T-helper 17 cell (primary cell): ENCODE results near the gene AK5. TPM values are rescaled to one million over a fixed set of nuclear protein-coding genes. Genes with fewer than 3 reads are reported as not detected.
A peak's percentile ranks its signal among the peaks of the same experiment; 100 is the strongest.

Experiments used
- ATAC-seq: fragments of 150-1000 bp; cut with Tn5 transposase; 2 replicates; pipeline ENCODE4 v1.10.0; 2021; ENCODE audit warnings: mild to moderate bottlenecking, moderate library complexity
- DNase-seq, 3 donors: peaks; one replicate each; pipeline versions ENCODE4 v3.0.0 to v3.0.0-alpha.2; 2020 to 2021
- H3K9me3 ChIP-seq: one replicate; pipeline ENCODE4 v1.7.0; 2013; ENCODE audit warnings: low read length, mild to moderate bottlenecking; ENCODE audit not compliant: control insufficient read depth, poor library complexity, severe bottlenecking
- H3K27ac Mint-ChIP-seq: one replicate; pipeline ENCODE4 v1.8.0; 2022; ENCODE audit warnings: mild to moderate bottlenecking, moderate library complexity, mixed read lengths
- H3K27me3 Mint-ChIP-seq: one replicate; pipeline ENCODE4 v1.8.0; 2022; ENCODE audit warnings: mixed read lengths
- H3K36me3 Mint-ChIP-seq: one replicate; pipeline ENCODE4 v1.8.0; 2022; ENCODE audit warnings: low read depth, mixed read lengths
- H3K4me1 Mint-ChIP-seq: one replicate; pipeline ENCODE4 v1.8.0; 2022; ENCODE audit warnings: mild to moderate bottlenecking, mixed read lengths
- H3K4me3 Mint-ChIP-seq: one replicate; pipeline ENCODE4 v1.8.0; 2022; ENCODE audit warnings: mild to moderate bottlenecking, moderate library complexity, mixed read lengths
- total RNA-seq, 4 donors: library from RNA in 2 of 4; stranded (reverse) in 2 of 4; gene quantifications; one replicate each; pipeline ENCODE4 v1.2.3 and lab custom pipeline; 2022 to 2026

Gene AK5
- total RNA-seq, 2 donors from 2014 or later: 2.7 to 5.5 TPM

GRCh38 chr1:77273891-77274290, 7.9 kb upstream of the AK5 start:
- H3K4me3 Mint-ChIP-seq: no peak overlapping the region
- peaks cover 3% of the 10 kb centered on the region for H3K4me1 Mint-ChIP-seq
- ATAC-seq (no peak), DNase-seq (no peak)
- no peaks in the 10 kb centered on the region for H3K36me3 Mint-ChIP-seq
- peaks cover 34% of the 10 kb centered on the region for H3K27me3 Mint-ChIP-seq
- no peaks in the 10 kb centered on the region for H3K9me3 ChIP-seq
- no peak overlapping the region for H3K27ac Mint-ChIP-seq

GRCh38 chr1:77275194-77275593, 6.6 kb upstream of the AK5 start:
- Mint-ChIP-seq H3K4me3 (no peak overlapping the region), H3K27me3 (peaks cover 37% of the 10 kb centered on the region), H3K36me3 (peaks cover 2% of the 10 kb centered on the region), H3K27ac (no peak overlapping the region), H3K4me1 (peaks cover 12% of the 10 kb centered on the region)
- ATAC-seq: no peak
- H3K9me3 ChIP-seq: no peaks in the 10 kb centered on the region
- DNase-seq: no peak

- Mint-ChIP-seq H3K36me3 (peaks cover 2% of the 10 kb centered on the region), H3K27ac (no peak overlapping the region), H3K27me3 (peaks cover 35% of the 10 kb centered on the region), H3K4me3 (no peak overlapping the region), H3K4me1 (peaks cover 20% of the 10 kb centered on the region)
- H3K9me3 ChIP-seq: no peaks in the 10 kb centered on the region
- DNase-seq (no peak), ATAC-seq (no peak)
Measured at GRCh38 chr1:77276941-77277340, 4.9 kb upstream of the AK5 start.

- H3K9me3 ChIP-seq: no peaks in the 10 kb centered on the region
- peaks cover 42% of the 10 kb centered on the region for H3K27me3 Mint-ChIP-seq
- no peak for DNase-seq
- H3K36me3 Mint-ChIP-seq: peaks cover 2% of the 10 kb centered on the region
- H3K4me1 Mint-ChIP-seq: peaks cover 24% of the 10 kb centered on the region
- H3K4me3 Mint-ChIP-seq: peak overlapping the region; percentile 13
- no peak for ATAC-seq
- H3K27ac Mint-ChIP-seq: no peak overlapping the region
Measured at GRCh38 chr1:77279929-77280328, 1.9 kb upstream of the AK5 start.

- DNase-seq (no peak), ATAC-seq (no peak)
- Mint-ChIP-seq H3K4me3 (peak overlapping the region; percentile 82), H3K27me3 (peaks cover 42% of the 10 kb centered on the region), H3K4me1 (peaks cover 24% of the 10 kb centered on the region), H3K27ac (no peak overlapping the region), H3K36me3 (peaks cover 2% of the 10 kb centered on the region)
- H3K9me3 ChIP-seq: no peaks in the 10 kb centered on the region
Measured at GRCh38 chr1:77280962-77281361, 857 bp upstream of the AK5 start.

GRCh38 chr1:77282187-77282865, 507 bp downstream of the AK5 start:
- Mint-ChIP-seq H3K27ac (no peak overlapping the region), H3K4me1 (peaks cover 24% of the 10 kb centered on the region), H3K4me3 (peak overlapping the region; percentile 87), H3K36me3 (peaks cover 2% of the 10 kb centered on the region), H3K27me3 (peaks cover 42% of the 10 kb centered on the region)
- DNase-seq (peak in 2 of 3 donors; percentile 13 to 18), ATAC-seq (peak; percentile 82)
- H3K9me3 ChIP-seq: no peaks in the 10 kb centered on the region

GRCh38 chr1:77282866-77283539, 1.2 kb downstream of the AK5 start:
- Mint-ChIP-seq H3K36me3 (peaks cover 2% of the 10 kb centered on the region), H3K4me3 (peak overlapping the region; percentile 87), H3K27ac (no peak overlapping the region), H3K4me1 (peaks cover 24% of the 10 kb centered on the region), H3K27me3 (peaks cover 42% of the 10 kb centered on the region)
- DNase-seq: no peak
- H3K9me3 ChIP-seq: no peaks in the 10 kb centered on the region
- peak; percentile 12 for ATAC-seq

- no peaks in the 10 kb centered on the region for H3K9me3 ChIP-seq
- peaks cover 24% of the 10 kb centered on the region for H3K4me1 Mint-ChIP-seq
- peaks cover 2% of the 10 kb centered on the region for H3K36me3 Mint-ChIP-seq
- peaks cover 42% of the 10 kb centered on the region for H3K27me3 Mint-ChIP-seq
- no peak for ATAC-seq
- H3K4me3 Mint-ChIP-seq: no peak overlapping the region
- no peak overlapping the region for H3K27ac Mint-ChIP-seq
- no peak for DNase-seq
Measured at GRCh38 chr1:77283701-77284425, 2.0 kb downstream of the AK5 start.

- Mint-ChIP-seq H3K27ac (no peak overlapping the region), H3K4me3 (peak overlapping the region; percentile 15), H3K36me3 (no peaks in the 10 kb centered on the region), H3K27me3 (peaks cover 22% of the 10 kb centered on the region), H3K4me1 (peaks cover 3% of the 10 kb centered on the region)
- DNase-seq (no peak), ATAC-seq (no peak)
- H3K9me3 ChIP-seq: no peaks in the 10 kb centered on the region
Measured at GRCh38 chr1:77287535-77287934, 5.7 kb downstream of the AK5 start.

GRCh38 chr1:77288275-77288674, 6.5 kb downstream of the AK5 start:
- DNase-seq (no peak), ATAC-seq (no peak)
- no peak overlapping the region for H3K27ac Mint-ChIP-seq
- no peaks in the 10 kb centered on the region for H3K4me1 Mint-ChIP-seq
- no peak overlapping the region for H3K4me3 Mint-ChIP-seq
- H3K9me3 ChIP-seq: no peaks in the 10 kb centered on the region
- no peaks in the 10 kb centered on the region for H3K36me3 Mint-ChIP-seq
- H3K27me3 Mint-ChIP-seq: peaks cover 15% of the 10 kb centered on the region

- no peaks in the 10 kb centered on the region for H3K4me1 Mint-ChIP-seq
- DNase-seq: no peak
- no peak overlapping the region for H3K27ac Mint-ChIP-seq
- no peaks in the 10 kb centered on the region for H3K36me3 Mint-ChIP-seq
- H3K27me3 Mint-ChIP-seq: no peaks in the 10 kb centered on the region
- ATAC-seq: no peak
- H3K4me3 Mint-ChIP-seq: no peak overlapping the region
- no peaks in the 10 kb centered on the region for H3K9me3 ChIP-seq
Measured at GRCh38 chr1:77290576-77290975, 8.8 kb downstream of the AK5 start.

- Mint-ChIP-seq H3K27ac (no peak overlapping the region), H3K36me3 (no peaks in the 10 kb centered on the region), H3K4me1 (no peaks in the 10 kb centered on the region), H3K27me3 (no peaks in the 10 kb centered on the region), H3K4me3 (no peak overlapping the region)
- no peak for DNase-seq
- no peaks in the 10 kb centered on the region for H3K9me3 ChIP-seq
- no peak for ATAC-seq
Measured at GRCh38 chr1:77292551-77292950, 10.7 kb downstream of the AK5 start.

- H3K36me3 Mint-ChIP-seq: no peaks in the 10 kb centered on the region
- H3K27me3 Mint-ChIP-seq: no peaks in the 10 kb centered on the region
- H3K4me1 Mint-ChIP-seq: peaks cover 2% of the 10 kb centered on the region
- no peak overlapping the region for H3K27ac Mint-ChIP-seq
- H3K9me3 ChIP-seq: no peaks in the 10 kb centered on the region
- DNase-seq (no peak), ATAC-seq (no peak)
- no peak overlapping the region for H3K4me3 Mint-ChIP-seq
Measured at GRCh38 chr1:77300566-77300965, 18.7 kb downstream of the AK5 start.
